Measurements from ENCODE around the gene HPSE.
"Not testable (repeated sequence)": the region's sequence is repeated elsewhere in the genome, so short reads cannot be mapped to it uniquely, and the experiment has no call there.

Gene HPSE

GRCh38 chr4:83331956-83332355 lies 2.7 kb downstream of the HPSE start:
- no peak for DNase-seq (ENCODE audit: low read depth)

- no peak for DNase-seq (ENCODE audit: low read depth)
Observed at GRCh38 chr4:83329521-83330110, 5.0 kb downstream of the HPSE start.

GRCh38 chr4:83328521-83329187 lies 6.0 kb downstream of the HPSE start:
- no peak for DNase-seq (ENCODE audit: low read depth)

- no peak for DNase-seq (ENCODE audit: low read depth)
Observed at GRCh38 chr4:83326546-83326945, 8.1 kb downstream of the HPSE start.

- DNase-seq (ENCODE audit: low read depth), result not testable (repeated sequence)
Observed at GRCh38 chr4:83325306-83325705, 9.3 kb downstream of the HPSE start.

- DNase-seq (ENCODE audit: low read depth), result no peak
Observed at GRCh38 chr4:83323136-83323535, 11.5 kb downstream of the HPSE start.

- DNase-seq (ENCODE audit: low read depth), result no peak
Observed at GRCh38 chr4:83320548-83320947, 14.1 kb downstream of the HPSE start.

- no peak for DNase-seq (ENCODE audit: low read depth)
Observed at GRCh38 chr4:83318666-83319065, 16.0 kb downstream of the HPSE start.

GRCh38 chr4:83317671-83318070 lies 17.0 kb downstream of the HPSE start:
- DNase-seq (ENCODE audit: low read depth), result no peak

- DNase-seq (ENCODE audit: low read depth), result no peak
Observed at GRCh38 chr4:83316459-83317165, 18.0 kb downstream of the HPSE start.

- DNase-seq (ENCODE audit: low read depth), result no peak
Observed at GRCh38 chr4:83315341-83315870, 19.2 kb downstream of the HPSE start.

GRCh38 chr4:83308672-83309071 lies 26.0 kb downstream of the HPSE start:
- no peak for DNase-seq (ENCODE audit: low read depth)

GRCh38 chr4:83307920-83308319 lies 26.7 kb downstream of the HPSE start:
- no peak for DNase-seq (ENCODE audit: low read depth)

- DNase-seq (ENCODE audit: low read depth), result no peak
Observed at GRCh38 chr4:83305187-83305586, 29.5 kb downstream of the HPSE start.

- no peak for DNase-seq (ENCODE audit: low read depth)
Observed at GRCh38 chr4:83297548-83298260, 36.9 kb downstream of the HPSE start.

- DNase-seq (ENCODE audit: low read depth), result no peak
Observed at GRCh38 chr4:83293305-83294046, 41.2 kb downstream of the HPSE start.

GRCh38 chr4:83290059-83290774 lies 44.4 kb downstream of the HPSE start:
- not testable (repeated sequence) for DNase-seq (ENCODE audit: low read depth)

- not testable (repeated sequence) for DNase-seq (ENCODE audit: low read depth)
Observed at GRCh38 chr4:83288381-83288780, 46.3 kb downstream of the HPSE start.

- no peak for DNase-seq (ENCODE audit: low read depth)
Observed at GRCh38 chr4:83285055-83285407, 49.6 kb downstream of the HPSE start.

- peak; percentile 88 for DNase-seq (ENCODE audit: low read depth)
Observed at GRCh38 chr4:83284193-83285054, 50.2 kb downstream of the HPSE start, which contains the start of gene COQ2. Gene COQ2 (minus strand): TSS chr4:83284798. CDS start chr4:83284764, 34 bp downstream.
